PFSK-1 (cell line): ENCODE measurements around the gene AREL1.

Experiments
- FOXP2 ChIP-seq: optimal IDR thresholded peaks from 2 replicates; pipeline ENCODE3; 2011; ENCODE audit warnings: borderline replicate concordance, control low read depth, inconsistent platforms; ENCODE audit not compliant: insufficient read depth; ENCODE audit errors: extremely low read length, extremely low read depth
- POLR2AphosphoS5 ChIP-seq: IDR thresholded peaks from 2 replicates; pipeline ENCODE4 v1.6.1; 2012; ENCODE audit warnings: low read depth, mild to moderate bottlenecking, control low read depth, low read length, moderate library complexity
- SIN3A ChIP-seq: IDR thresholded peaks from 2 replicates; pipeline ENCODE4 v1.6.1; 2012; ENCODE audit warnings: mild to moderate bottlenecking, low read length, moderate library complexity, borderline replicate concordance; ENCODE audit not compliant: insufficient read depth
- TAF1 ChIP-seq: IDR thresholded peaks from 2 replicates; pipeline ENCODE4 v1.6.1; 2012; ENCODE audit warnings: low read length, control low read depth, borderline replicate concordance; ENCODE audit not compliant: insufficient read depth
- TF ChIP-seq, protein P1 (sequence below), 2 experiments: IDR thresholded peaks; 2 replicates each; pipeline versions ENCODE4 v1.6.1 to v1.8.0; 2011 to 2012; ENCODE audit warnings: low read depth in 2 of 2, low read length in 2 of 2, control low read depth in 1 of 2, inconsistent platforms in 1 of 2, mild to moderate bottlenecking in 1 of 2, moderate library complexity in 1 of 2; ENCODE audit not compliant: insufficient read depth in 1 of 2

Gene AREL1

DNA sequence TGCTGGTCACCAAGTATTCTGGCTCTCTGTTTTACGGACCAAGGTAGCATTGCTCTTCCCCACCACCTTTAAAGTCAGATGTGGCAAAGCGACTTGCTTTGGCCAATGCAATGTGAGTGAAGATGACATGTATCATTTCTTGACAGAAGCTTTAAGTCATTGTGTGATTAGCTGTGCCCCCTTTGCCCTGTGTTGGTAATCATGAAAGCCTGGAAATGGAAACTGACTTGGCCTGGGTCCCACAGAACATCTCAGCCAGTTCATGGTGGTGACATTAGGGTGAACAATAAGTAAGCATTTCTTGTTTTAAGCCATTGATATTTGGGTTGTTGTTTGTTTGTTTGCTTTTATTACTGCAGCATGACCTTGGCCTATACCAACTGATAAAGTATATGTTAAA, 34.4 kb upstream of the AREL1 start:
- TF ChIP-seq SIN3A (no peak), TAF1 (no peak)

GRCh38 chr14:74739293-74740030, 26.6 kb upstream of the AREL1 start:
- no peak for TF ChIP-seq TAF1
- TF ChIP-seq POLR2AphosphoS5 = no peak
- TF ChIP-seq FOXP2 = no peak
- TF ChIP-seq SIN3A = no peak
- TF ChIP-seq, protein P1, sequence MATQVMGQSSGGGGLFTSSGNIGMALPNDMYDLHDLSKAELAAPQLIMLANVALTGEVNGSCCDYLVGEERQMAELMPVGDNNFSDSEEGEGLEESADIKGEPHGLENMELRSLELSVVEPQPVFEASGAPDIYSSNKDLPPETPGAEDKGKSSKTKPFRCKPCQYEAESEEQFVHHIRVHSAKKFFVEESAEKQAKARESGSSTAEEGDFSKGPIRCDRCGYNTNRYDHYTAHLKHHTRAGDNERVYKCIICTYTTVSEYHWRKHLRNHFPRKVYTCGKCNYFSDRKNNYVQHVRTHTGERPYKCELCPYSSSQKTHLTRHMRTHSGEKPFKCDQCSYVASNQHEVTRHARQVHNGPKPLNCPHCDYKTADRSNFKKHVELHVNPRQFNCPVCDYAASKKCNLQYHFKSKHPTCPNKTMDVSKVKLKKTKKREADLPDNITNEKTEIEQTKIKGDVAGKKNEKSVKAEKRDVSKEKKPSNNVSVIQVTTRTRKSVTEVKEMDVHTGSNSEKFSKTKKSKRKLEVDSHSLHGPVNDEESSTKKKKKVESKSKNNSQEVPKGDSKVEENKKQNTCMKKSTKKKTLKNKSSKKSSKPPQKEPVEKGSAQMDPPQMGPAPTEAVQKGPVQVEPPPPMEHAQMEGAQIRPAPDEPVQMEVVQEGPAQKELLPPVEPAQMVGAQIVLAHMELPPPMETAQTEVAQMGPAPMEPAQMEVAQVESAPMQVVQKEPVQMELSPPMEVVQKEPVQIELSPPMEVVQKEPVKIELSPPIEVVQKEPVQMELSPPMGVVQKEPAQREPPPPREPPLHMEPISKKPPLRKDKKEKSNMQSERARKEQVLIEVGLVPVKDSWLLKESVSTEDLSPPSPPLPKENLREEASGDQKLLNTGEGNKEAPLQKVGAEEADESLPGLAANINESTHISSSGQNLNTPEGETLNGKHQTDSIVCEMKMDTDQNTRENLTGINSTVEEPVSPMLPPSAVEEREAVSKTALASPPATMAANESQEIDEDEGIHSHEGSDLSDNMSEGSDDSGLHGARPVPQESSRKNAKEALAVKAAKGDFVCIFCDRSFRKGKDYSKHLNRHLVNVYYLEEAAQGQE (IDR thresholded peaks at IDR 0.05; ENCODE audit: insufficient read depth in 1 of 2, low read depth in 2 of 2, low read length in 2 of 2) = no peak

GRCh38 chr14:74737753-74738325, 25.0 kb upstream of the AREL1 start:
- TF ChIP-seq FOXP2 (no peak), SIN3A (no peak), TAF1 (no peak)
- TF ChIP-seq, protein P1 (IDR thresholded peaks at IDR 0.05; ENCODE audit: insufficient read depth in 1 of 2, low read depth in 2 of 2, low read length in 2 of 2) = no peak

- no peak for TF ChIP-seq POLR2AphosphoS5
- TF ChIP-seq, protein P1 (IDR thresholded peaks at IDR 0.05; ENCODE audit: insufficient read depth in 1 of 2, low read depth in 2 of 2, low read length in 2 of 2) = no peak
- no peak for TF ChIP-seq FOXP2
- TF ChIP-seq TAF1 = no peak
- TF ChIP-seq SIN3A = no peak
Observed at GRCh38 chr14:74735125-74735524, 22.2 kb upstream of the AREL1 start.

DNA sequence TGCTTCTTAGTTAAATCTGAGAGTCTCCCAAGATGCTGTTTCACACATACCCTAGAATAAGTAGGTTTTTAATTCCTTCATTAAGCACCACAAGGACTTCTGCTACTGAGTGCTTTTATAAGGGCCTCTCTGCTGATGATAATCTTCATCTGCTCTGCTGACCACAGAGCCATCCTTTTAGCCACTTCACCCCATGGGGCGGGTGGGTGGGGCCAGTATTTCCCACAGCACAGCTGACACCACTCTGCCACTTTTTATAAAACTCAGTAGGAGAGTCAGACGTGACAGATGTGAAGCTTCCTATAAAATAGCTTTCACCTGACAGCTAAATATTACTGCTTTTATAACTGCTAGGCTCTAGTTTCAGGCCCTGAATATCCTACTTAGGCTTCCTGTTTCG, 20.3 kb upstream of the AREL1 start:
- no peak for TF ChIP-seq TAF1
- TF ChIP-seq, protein P1 (IDR thresholded peaks at IDR 0.05; ENCODE audit: insufficient read depth in 1 of 2, low read depth in 2 of 2, low read length in 2 of 2) = no peak
- TF ChIP-seq FOXP2 = no peak
- TF ChIP-seq POLR2AphosphoS5 = no peak
- TF ChIP-seq SIN3A = no peak
